Middle frontal gyrus (tissue), 1 donor: Measurements from ENCODE around the gene PARVB.
"Not testable (repeated sequence)": the region's sequence is repeated elsewhere in the genome, so short reads cannot be mapped to it uniquely, and the experiment has no call there.

Source experiments
- DNase-seq: peaks from one replicate; pipeline ENCODE4 v3.0.0-alpha.2; 2015; ENCODE audit warnings: low spot score; ENCODE audit errors: extremely low spot score

Gene PARVB

DNA sequence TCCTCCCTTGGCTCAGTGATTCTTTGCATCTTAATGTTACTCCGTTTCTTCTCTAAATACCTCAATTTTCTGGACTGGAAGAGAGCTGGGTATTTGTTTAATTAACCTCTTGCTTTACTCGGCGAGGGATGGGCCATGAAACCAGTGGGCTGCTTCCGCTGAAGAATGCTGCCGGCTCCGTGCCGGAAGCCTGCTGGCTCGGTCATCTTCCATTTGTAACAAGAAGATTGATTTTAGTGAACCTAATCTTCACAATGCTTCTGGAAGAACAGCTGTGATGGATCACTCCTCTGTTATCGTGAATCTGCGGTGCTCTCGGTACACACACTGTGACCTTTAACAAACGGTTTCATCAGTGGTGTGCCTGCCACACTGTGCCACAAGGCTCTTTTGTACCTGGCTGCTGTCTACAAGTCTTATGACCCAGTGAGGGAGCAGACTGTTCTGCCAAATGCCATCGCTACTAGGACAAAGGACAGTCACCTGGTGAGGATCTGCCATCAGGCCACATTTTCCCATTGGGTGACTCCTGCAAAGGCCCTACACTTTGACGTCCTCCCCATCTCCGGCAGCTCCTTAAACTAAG is 25.3 kb upstream of the PARVB start:
- DNase-seq: no peak

GRCh38 chr22:43999378-43999777 is 24.7 kb upstream of the PARVB start:
- DNase-seq: no peak

DNA sequence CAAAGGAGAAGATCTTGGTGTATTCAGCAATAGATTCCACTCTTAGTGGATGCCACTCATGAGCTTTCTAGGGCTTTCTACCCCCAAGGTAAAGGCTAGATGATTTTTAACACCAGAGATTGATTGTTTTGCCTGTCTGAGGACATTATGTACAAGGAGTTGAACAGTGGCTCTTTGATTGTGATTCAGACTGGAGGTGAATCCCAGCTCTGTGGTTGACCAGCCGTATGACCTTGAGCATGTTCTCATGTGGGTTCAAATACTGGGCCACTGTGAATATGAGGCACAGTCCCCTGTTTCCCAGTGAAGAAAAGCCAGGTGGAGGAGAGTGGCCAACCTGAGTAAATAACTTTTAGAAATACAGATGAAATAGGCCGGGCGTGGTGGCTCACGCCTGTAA is 24.0 kb upstream of the PARVB start:
- no peak for DNase-seq

DNA sequence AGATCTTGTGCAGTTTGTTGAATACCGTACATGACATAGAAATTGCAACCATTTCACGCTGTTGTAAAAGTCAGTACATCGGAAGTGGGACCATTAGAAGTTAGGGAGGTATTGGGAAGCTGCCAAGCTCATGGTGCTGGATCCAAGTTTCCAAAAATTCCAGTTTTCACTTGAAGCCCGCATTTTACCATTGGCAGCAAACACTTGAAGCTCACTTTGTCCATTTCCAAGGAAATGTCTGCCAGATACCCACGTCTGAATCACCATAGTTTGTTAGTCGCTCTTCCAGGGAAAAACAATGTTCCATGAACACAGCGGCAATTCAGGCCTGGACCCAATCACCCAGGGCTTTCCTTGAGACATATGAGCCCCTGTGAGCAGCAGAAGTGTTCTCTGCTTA is 22.6 kb upstream of the PARVB start:
- DNase-seq: no peak

GRCh38 chr22:44002324-44002723 is 21.8 kb upstream of the PARVB start:
- DNase-seq: no peak

- no peak for DNase-seq
Observed at GRCh38 chr22:44002997-44003396, 21.1 kb upstream of the PARVB start.

DNA sequence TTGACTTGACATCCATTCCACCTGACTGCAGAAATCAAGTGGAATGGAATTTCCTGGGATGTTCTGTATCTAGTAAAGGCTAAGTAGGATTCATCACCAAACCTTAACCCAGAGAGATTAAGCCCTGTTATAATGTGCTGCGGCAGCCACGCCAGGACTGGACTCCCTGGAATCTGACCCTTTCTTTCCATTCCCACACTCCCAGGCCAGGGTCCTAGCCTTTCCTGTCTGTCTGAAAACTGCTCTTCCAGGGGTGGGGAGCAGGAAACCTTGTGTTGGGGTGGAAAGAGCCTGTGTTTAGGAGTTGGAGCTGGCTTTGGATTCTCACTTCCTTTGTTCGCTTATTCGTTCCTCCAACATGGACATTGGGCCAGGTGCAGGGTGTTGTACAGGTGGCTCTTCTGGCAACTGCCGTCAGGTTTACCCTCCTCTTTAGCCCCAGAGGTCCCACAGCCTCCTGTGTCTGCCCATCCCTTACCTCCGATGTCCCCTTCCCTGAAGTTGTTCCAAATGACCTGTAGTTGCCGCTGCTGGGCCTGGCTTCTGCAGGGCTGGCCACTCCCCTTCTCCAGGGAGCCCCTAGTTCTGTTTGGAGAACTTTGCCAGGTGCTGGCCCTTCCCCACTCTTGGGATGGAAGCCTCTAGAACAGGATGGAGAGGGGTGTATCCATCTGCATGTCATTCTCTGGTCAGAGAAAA is 20.5 kb upstream of the PARVB start:
- no peak for DNase-seq

GRCh38 chr22:44004104-44004460 is 20.0 kb upstream of the PARVB start:
- DNase-seq: no peak

- DNase-seq: no peak
Observed at GRCh38 chr22:44005524-44005923, 18.6 kb upstream of the PARVB start.

DNA sequence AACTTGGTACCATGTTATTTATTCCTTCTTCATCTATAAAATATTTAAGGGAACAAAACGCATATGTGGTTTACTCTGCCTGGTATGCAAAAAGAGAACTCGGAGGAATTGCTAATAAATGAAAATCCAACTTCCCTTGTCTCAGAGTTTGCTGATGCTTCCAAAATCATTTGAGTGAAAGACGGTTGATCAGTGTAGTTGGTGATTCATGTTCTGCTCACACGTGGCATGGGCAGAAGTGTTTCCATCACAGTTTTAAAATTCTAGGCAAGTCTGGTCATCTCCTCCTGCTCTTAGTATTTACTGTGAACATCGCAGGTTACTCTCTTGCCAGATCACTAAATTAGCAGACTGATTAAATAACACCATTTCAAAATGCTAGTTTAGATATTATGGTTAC is 11.9 kb upstream of the PARVB start:
- DNase-seq: no peak

GRCh38 chr22:44012591-44012990 is 11.5 kb upstream of the PARVB start:
- DNase-seq: no peak

DNA sequence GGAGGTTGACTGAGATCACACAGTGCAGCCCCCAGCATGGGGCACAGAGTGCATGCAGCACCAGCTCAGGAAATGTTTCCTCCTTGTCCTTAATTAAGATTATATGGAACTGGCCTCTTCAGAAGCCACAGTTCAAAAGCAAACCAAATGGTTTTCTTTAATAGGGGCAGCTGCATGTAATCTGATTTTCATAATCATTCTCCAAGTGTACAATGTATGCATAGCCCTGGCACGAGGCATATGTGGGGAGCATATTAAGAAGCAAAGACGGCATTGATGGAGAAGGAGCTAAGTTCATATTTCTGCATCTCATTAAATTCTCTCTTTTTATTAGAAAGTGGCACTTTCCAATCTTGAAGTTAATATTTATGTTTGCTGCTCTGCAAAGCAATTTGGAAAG is 9.9 kb upstream of the PARVB start:
- no peak for DNase-seq

GRCh38 chr22:44016586-44016985 is 7.5 kb upstream of the PARVB start:
- DNase-seq: not testable (repeated sequence)

- DNase-seq: no peak
Observed at GRCh38 chr22:44018594-44018993, 5.5 kb upstream of the PARVB start.

GRCh38 chr22:44019416-44019815 is 4.7 kb upstream of the PARVB start:
- no peak for DNase-seq

DNA sequence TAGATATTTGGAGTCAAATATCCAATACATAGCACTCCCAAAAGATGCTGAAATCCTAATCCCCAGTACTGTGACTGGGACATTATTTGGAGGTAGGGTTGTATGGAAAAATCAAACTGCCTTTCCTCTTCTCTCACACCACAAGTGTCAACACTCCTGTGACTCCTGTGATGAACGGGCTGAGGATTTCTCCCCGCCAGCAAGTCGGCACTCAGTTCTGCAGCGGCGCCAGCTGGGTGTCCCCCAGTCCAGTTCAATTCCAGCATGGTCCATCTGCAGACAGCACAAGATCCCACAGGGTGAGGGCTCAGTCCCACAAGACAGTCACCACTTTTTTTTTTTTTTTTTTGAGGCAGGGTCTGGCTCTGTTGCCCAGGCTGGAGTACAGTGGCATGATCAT is 4.3 kb upstream of the PARVB start:
- no peak for DNase-seq

DNA sequence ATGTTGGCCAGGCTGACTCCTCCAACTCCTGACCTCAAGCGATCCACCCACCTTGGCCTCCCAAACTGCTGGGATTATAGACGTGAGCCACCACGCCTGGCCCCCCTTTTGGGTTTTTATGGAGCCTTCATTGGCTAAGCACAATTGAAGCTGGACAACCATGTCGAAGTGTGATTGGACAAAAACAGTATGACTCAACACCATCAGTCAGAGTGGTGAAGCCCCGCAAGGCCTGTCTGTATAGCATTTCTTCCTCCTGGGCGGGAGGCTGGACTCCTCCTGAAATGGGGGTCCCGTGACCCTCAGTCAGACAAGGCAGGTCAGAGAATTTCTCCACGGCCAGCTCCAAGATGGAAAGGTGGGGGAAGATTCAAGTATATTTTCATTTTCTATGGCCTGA is 3.1 kb upstream of the PARVB start:
- DNase-seq: no peak

DNA sequence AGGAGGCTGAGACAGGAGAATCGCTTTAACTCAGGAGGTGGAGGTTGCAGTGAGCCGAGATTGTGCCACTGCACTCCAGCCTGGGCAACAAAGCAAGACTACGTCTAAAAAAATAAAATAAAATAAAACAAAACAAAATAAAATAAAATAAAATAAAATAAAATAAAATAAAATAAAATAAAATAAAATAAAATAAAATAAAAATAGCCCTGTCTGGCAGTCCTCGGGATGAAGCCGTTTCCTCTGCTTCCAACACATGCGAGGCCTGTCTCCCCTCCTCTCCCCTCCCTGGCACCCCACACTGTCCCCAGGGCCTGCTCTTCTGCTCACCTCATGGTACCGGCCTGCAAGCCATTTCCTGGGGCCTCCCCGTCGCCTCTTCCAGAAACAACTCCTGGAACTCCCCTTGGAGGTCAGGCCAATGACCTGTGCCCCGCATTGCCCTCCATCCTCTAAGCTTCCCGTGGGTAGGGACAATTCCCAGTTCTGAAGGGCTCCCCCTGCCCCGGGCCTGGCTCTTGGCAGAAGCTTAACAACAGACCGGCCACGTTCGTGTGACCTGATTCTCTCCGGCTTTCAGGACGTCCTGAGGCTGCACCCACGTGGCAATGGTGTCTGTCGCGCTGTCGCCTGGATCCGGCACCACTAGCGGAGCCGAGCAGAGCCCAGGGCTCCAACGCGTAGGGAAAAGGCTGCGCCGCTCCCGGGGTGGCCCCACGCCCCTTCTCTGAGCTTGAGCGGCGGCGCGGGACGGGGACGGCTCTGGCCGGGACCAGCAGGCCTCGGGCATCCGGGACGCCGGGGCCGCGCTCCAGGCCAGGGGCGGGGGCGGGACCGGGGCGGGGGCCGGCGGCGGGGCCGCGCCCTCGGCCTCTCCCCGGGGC is 456 bp upstream of the PARVB start:
- DNase-seq: no peak

GRCh38 chr22:44025171-44026065 is 1.3 kb downstream of the PARVB start:
- DNase-seq: no peak

GRCh38 chr22:44026066-44026629 is 2.0 kb downstream of the PARVB start:
- DNase-seq: no peak
